GM23338 (cell line): ENCODE measurements around the gene ERN1.

Experiments
- CREB1 ChIP-seq: fragments of 250-450 bp; sonication (Bioruptor Pico); IDR thresholded peaks from 2 replicates; pipeline ENCODE4 v1.5.0; 2020; ENCODE audit warnings: low read depth, mild to moderate bottlenecking, moderate library complexity
- EZH2 ChIP-seq: fragments of 200-600 bp; sonication (generic); IDR thresholded peaks from one replicate; pipeline ENCODE4 v1.8.0; 2017; ENCODE audit warnings: antibody characterized with exemption, mild to moderate bottlenecking, low read depth; ENCODE audit not compliant: unreplicated experiment
- EZH2phosphoT487 ChIP-seq: fragments of 200-600 bp; sonication (generic); IDR thresholded peaks from one replicate; pipeline ENCODE4 v1.8.1; 2018; ENCODE audit warnings: antibody characterized with exemption; ENCODE audit not compliant: unreplicated experiment
- JUNB ChIP-seq: IDR thresholded peaks from one replicate; pipeline ENCODE4 v1.6.1; 2016; ENCODE audit warnings: antibody characterized with exemption; ENCODE audit not compliant: unreplicated experiment
- NANOG ChIP-seq: IDR thresholded peaks from 2 replicates; pipeline ENCODE4 v1.6.1; 2016; ENCODE audit warnings: antibody characterized with exemption, borderline replicate concordance
- POLR2AphosphoS5 ChIP-seq: IDR thresholded peaks from 2 replicates; pipeline ENCODE4 v1.6.1; 2016; ENCODE audit warnings: antibody characterized with exemption, low read depth
- STAT1 ChIP-seq: IDR thresholded peaks from one replicate; pipeline ENCODE4 v1.6.1; 2016; ENCODE audit warnings: antibody characterized with exemption; ENCODE audit not compliant: unreplicated experiment
- ZNF114 ChIP-seq: fragments of 250-450 bp; sonication (Bioruptor Pico); IDR thresholded peaks from 2 replicates; pipeline ENCODE4 v1.5.0; 2020; ENCODE audit warnings: mild to moderate bottlenecking, moderate library complexity
- ZNF331 ChIP-seq: fragments of 250-450 bp; sonication (Bioruptor Pico); IDR thresholded peaks from 2 replicates; pipeline ENCODE4 v1.5.0; 2020; ENCODE audit warnings: low read depth, mild to moderate bottlenecking, moderate library complexity
- TF ChIP-seq, protein P1 (sequence below), 2 experiments: fragments of 200-600 bp in 1 of 2; sonication (generic) in 1 of 2; conservative IDR thresholded peaks; 2 replicates each; pipeline versions ENCODE4 v1.5.1 to v1.6.1; 2016 to 2017; ENCODE audit warnings: antibody characterized with exemption in 2 of 2, low read depth in 2 of 2, mild to moderate bottlenecking in 2 of 2, moderate library complexity in 1 of 2
- TF ChIP-seq, protein P2 (sequence below): IDR thresholded peaks from one replicate; pipeline ENCODE4 v1.6.1; 2018; ENCODE audit warnings: antibody characterized with exemption; ENCODE audit not compliant: unreplicated experiment

DNA sequence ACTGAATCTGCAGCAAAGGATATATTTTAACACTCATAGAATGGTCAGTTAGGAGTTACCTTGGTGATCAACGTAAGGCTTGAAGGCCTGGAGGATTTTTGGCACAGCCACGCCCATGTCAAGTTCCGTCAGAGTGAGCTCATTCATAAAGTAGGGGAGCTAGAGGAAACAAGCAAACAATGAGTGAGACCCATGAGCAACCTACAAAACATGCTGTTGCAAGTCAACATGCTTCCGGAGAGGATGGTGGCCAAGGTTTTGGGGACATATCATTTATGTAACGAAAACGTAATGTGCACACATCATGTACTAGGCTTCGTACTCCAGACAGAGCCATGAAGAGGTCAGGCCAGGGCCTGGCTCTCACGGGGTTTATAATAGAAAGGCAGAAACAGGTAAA lies 41.1 kb upstream of the ERN1 start:
- TF ChIP-seq EZH2 (no peak), NANOG (no peak), POLR2AphosphoS5 (no peak), ZNF114 (CRISPR knock-in tag) (no peak), EZH2phosphoT487 (no peak), CREB1 (CRISPR knock-in tag) (no peak), ZNF331 (CRISPR knock-in tag) (no peak), STAT1 (no peak), JUNB (no peak)
- TF ChIP-seq, protein P1, sequence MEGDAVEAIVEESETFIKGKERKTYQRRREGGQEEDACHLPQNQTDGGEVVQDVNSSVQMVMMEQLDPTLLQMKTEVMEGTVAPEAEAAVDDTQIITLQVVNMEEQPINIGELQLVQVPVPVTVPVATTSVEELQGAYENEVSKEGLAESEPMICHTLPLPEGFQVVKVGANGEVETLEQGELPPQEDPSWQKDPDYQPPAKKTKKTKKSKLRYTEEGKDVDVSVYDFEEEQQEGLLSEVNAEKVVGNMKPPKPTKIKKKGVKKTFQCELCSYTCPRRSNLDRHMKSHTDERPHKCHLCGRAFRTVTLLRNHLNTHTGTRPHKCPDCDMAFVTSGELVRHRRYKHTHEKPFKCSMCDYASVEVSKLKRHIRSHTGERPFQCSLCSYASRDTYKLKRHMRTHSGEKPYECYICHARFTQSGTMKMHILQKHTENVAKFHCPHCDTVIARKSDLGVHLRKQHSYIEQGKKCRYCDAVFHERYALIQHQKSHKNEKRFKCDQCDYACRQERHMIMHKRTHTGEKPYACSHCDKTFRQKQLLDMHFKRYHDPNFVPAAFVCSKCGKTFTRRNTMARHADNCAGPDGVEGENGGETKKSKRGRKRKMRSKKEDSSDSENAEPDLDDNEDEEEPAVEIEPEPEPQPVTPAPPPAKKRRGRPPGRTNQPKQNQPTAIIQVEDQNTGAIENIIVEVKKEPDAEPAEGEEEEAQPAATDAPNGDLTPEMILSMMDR (conservative IDR thresholded peaks at IDR 0.05; ENCODE audit: low read depth in 2 of 2), result no peak
- TF ChIP-seq, protein P2, sequence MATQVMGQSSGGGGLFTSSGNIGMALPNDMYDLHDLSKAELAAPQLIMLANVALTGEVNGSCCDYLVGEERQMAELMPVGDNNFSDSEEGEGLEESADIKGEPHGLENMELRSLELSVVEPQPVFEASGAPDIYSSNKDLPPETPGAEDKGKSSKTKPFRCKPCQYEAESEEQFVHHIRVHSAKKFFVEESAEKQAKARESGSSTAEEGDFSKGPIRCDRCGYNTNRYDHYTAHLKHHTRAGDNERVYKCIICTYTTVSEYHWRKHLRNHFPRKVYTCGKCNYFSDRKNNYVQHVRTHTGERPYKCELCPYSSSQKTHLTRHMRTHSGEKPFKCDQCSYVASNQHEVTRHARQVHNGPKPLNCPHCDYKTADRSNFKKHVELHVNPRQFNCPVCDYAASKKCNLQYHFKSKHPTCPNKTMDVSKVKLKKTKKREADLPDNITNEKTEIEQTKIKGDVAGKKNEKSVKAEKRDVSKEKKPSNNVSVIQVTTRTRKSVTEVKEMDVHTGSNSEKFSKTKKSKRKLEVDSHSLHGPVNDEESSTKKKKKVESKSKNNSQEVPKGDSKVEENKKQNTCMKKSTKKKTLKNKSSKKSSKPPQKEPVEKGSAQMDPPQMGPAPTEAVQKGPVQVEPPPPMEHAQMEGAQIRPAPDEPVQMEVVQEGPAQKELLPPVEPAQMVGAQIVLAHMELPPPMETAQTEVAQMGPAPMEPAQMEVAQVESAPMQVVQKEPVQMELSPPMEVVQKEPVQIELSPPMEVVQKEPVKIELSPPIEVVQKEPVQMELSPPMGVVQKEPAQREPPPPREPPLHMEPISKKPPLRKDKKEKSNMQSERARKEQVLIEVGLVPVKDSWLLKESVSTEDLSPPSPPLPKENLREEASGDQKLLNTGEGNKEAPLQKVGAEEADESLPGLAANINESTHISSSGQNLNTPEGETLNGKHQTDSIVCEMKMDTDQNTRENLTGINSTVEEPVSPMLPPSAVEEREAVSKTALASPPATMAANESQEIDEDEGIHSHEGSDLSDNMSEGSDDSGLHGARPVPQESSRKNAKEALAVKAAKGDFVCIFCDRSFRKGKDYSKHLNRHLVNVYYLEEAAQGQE, result no peak
